H1 (cell line): ENCODE results near the gene ZNF644.

ENCODE experiments used
- BACH1 ChIP-seq: IDR thresholded peaks from 2 replicates; pipeline ENCODE4 v1.6.1; 2012; ENCODE audit warnings: low read length, improper control_type of control experiment
- EZH2 ChIP-seq: fragments of 200-600 bp; sonication (generic); IDR thresholded peaks from 2 replicates; pipeline ENCODE4 v1.7.1; 2012; ENCODE audit warnings: low read depth, mild to moderate bottlenecking, moderate library complexity, low read length, inconsistent platforms; ENCODE audit not compliant: severe bottlenecking
- HDAC2 ChIP-seq, 2 experiments: fragments of 300-600 bp in 1 of 2; sonication (generic) in 1 of 2; IDR thresholded peaks; 2 replicates each; pipeline ENCODE4 v1.6.1; 2011 to 2012; ENCODE audit warnings: low read depth in 2 of 2, low read length in 2 of 2, mild to moderate bottlenecking in 2 of 2, moderate library complexity in 2 of 2, borderline replicate concordance in 1 of 2, inconsistent platforms in 1 of 2
- PHF8 ChIP-seq: fragments of 200-600 bp; sonication (generic); conservative IDR thresholded peaks from 2 replicates; pipeline ENCODE4 v1.7.1; 2012; ENCODE audit warnings: low read depth, mild to moderate bottlenecking, inconsistent platforms, low read length, moderate library complexity
- POLR2A ChIP-seq, 2 experiments: IDR thresholded peaks; 1 replicate in 1 of 2; 2 replicates in 1 of 2; pipeline ENCODE4 v1.6.1; 2011; ENCODE audit warnings: low read depth in 2 of 2, low read length in 2 of 2, mild to moderate bottlenecking in 2 of 2; ENCODE audit errors: control extremely low read depth in 1 of 2
- POLR2AphosphoS5 ChIP-seq: IDR thresholded peaks from 2 replicates; pipeline ENCODE4 v1.6.1; 2011; ENCODE audit warnings: low read depth, low read length
- RAD21 ChIP-seq, 2 experiments: IDR thresholded peaks in 1 of 2; conservative IDR thresholded peaks in 1 of 2; 2 replicates each; pipeline ENCODE4 v1.6.1; 2011; ENCODE audit warnings: low read depth in 2 of 2, low read length in 2 of 2, improper control_type of control experiment in 1 of 2, inconsistent platforms in 1 of 2, mild to moderate bottlenecking in 1 of 2, moderate library complexity in 1 of 2
- TEAD4 ChIP-seq: IDR thresholded peaks from 2 replicates; pipeline ENCODE4 v1.6.1; 2012; ENCODE audit warnings: low read depth, low read length, inconsistent platforms, mixed read lengths
- TF ChIP-seq, protein P1 (sequence below), 3 experiments: IDR thresholded peaks; 1 replicate in 2 of 3; 2 replicates in 1 of 3; pipeline versions ENCODE4 v1.5.1 to v1.6.1; 2011; ENCODE audit warnings: low read length in 3 of 3, mild to moderate bottlenecking in 3 of 3, inconsistent platforms in 2 of 3, low read depth in 1 of 3, moderate library complexity in 1 of 3; ENCODE audit not compliant: insufficient read depth in 1 of 3; ENCODE audit errors: control extremely low read depth in 1 of 3

DNA sequence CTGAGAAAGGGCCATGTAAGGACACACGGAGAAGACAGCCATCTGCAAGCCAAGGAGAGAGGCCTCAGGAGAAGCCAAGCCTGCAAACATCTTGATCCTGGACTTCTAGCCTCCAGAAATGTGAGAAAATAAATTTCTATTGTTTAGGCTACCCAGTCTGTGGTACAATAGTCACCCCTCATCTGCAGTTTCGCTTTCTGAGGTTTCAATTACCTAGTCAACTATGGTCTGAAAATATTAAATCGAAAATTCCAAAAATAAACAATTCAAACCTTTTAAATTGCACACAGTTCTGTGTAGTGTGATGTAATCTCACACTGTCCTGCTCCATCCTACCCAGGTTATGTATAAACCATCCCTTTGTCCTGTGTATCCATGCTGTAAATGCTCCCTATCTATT, 52.6 kb downstream of the ZNF644 start:
- TF ChIP-seq BACH1 (no peak), PHF8 (no peak), EZH2 (no peak), POLR2A (IDR thresholded peaks at IDR 0.05; ENCODE audit: control extremely low read depth in 1 of 2, low read depth in 2 of 2, low read length in 2 of 2) (no peak), POLR2AphosphoS5 (no peak), HDAC2 (IDR thresholded peaks at IDR 0.05; ENCODE audit: borderline replicate concordance in 1 of 2, low read depth in 2 of 2, low read length in 2 of 2) (no peak), TEAD4 (no peak), RAD21 (IDR thresholded peaks at IDR 0.05 in 1 of 2, conservative IDR thresholded peaks at IDR 0.05 in 1 of 2; ENCODE audit: low read depth in 2 of 2, low read length in 2 of 2) (no peak)
- TF ChIP-seq, protein P1, sequence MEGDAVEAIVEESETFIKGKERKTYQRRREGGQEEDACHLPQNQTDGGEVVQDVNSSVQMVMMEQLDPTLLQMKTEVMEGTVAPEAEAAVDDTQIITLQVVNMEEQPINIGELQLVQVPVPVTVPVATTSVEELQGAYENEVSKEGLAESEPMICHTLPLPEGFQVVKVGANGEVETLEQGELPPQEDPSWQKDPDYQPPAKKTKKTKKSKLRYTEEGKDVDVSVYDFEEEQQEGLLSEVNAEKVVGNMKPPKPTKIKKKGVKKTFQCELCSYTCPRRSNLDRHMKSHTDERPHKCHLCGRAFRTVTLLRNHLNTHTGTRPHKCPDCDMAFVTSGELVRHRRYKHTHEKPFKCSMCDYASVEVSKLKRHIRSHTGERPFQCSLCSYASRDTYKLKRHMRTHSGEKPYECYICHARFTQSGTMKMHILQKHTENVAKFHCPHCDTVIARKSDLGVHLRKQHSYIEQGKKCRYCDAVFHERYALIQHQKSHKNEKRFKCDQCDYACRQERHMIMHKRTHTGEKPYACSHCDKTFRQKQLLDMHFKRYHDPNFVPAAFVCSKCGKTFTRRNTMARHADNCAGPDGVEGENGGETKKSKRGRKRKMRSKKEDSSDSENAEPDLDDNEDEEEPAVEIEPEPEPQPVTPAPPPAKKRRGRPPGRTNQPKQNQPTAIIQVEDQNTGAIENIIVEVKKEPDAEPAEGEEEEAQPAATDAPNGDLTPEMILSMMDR (IDR thresholded peaks at IDR 0.05; ENCODE audit: control extremely low read depth in 1 of 3, insufficient read depth in 1 of 3, low read depth in 1 of 3, low read length in 3 of 3), result no peak
